Measurements from ENCODE around the gene ERCC6.

DNA sequence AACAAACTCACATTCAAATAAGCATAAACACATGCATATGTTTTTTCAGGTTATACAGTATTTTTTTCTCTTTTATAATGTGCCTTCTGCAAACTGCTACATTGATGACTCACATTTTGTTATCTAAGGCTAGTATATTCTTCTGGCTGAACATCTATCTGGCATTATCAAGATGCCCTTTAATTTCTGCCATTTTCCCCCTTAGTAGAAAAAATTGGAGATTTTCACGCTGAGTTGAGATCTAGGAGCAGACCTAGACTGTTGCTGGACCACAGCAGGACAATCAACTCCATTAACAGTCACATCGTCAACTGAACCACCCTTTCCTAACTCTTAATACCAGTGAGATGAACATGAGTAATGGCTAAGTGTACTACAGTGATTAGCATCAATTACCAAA lies 41.6 kb downstream of the ERCC6 start:
- TF ChIP-seq, protein P1, sequence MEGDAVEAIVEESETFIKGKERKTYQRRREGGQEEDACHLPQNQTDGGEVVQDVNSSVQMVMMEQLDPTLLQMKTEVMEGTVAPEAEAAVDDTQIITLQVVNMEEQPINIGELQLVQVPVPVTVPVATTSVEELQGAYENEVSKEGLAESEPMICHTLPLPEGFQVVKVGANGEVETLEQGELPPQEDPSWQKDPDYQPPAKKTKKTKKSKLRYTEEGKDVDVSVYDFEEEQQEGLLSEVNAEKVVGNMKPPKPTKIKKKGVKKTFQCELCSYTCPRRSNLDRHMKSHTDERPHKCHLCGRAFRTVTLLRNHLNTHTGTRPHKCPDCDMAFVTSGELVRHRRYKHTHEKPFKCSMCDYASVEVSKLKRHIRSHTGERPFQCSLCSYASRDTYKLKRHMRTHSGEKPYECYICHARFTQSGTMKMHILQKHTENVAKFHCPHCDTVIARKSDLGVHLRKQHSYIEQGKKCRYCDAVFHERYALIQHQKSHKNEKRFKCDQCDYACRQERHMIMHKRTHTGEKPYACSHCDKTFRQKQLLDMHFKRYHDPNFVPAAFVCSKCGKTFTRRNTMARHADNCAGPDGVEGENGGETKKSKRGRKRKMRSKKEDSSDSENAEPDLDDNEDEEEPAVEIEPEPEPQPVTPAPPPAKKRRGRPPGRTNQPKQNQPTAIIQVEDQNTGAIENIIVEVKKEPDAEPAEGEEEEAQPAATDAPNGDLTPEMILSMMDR (IDR thresholded peaks at IDR 0.05; ENCODE audit: poor library complexity, severe bottlenecking) = no peak
- TF ChIP-seq TAF1 (IDR thresholded peaks at IDR 0.05; ENCODE audit: low read depth) = no peak
- TF ChIP-seq EZH2 (IDR thresholded peaks at IDR 0.05; ENCODE audit: borderline replicate concordance, insufficient read depth, low read length, poor library complexity, severe bottlenecking) = no peak
- TF ChIP-seq POLR2AphosphoS5 (IDR thresholded peaks at IDR 0.05) = no peak
- no peak for TF ChIP-seq SMC3 (conservative IDR thresholded peaks at IDR 0.05; ENCODE audit: poor library complexity)
- no peak for TF ChIP-seq EP300 (conservative IDR thresholded peaks at IDR 0.05; ENCODE audit: poor library complexity, severe bottlenecking)
- TF ChIP-seq, protein P2, sequence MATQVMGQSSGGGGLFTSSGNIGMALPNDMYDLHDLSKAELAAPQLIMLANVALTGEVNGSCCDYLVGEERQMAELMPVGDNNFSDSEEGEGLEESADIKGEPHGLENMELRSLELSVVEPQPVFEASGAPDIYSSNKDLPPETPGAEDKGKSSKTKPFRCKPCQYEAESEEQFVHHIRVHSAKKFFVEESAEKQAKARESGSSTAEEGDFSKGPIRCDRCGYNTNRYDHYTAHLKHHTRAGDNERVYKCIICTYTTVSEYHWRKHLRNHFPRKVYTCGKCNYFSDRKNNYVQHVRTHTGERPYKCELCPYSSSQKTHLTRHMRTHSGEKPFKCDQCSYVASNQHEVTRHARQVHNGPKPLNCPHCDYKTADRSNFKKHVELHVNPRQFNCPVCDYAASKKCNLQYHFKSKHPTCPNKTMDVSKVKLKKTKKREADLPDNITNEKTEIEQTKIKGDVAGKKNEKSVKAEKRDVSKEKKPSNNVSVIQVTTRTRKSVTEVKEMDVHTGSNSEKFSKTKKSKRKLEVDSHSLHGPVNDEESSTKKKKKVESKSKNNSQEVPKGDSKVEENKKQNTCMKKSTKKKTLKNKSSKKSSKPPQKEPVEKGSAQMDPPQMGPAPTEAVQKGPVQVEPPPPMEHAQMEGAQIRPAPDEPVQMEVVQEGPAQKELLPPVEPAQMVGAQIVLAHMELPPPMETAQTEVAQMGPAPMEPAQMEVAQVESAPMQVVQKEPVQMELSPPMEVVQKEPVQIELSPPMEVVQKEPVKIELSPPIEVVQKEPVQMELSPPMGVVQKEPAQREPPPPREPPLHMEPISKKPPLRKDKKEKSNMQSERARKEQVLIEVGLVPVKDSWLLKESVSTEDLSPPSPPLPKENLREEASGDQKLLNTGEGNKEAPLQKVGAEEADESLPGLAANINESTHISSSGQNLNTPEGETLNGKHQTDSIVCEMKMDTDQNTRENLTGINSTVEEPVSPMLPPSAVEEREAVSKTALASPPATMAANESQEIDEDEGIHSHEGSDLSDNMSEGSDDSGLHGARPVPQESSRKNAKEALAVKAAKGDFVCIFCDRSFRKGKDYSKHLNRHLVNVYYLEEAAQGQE (IDR thresholded peaks at IDR 0.05; ENCODE audit: borderline replicate concordance) = no peak
